Astrocyte of the cerebellum (primary cell): ENCODE measurements around the gene LTBP3.

Experiments
- DNase-seq: peaks from one replicate; pipeline ENCODE4 v3.0.0-alpha.2; 2011; ENCODE audit warnings: low read depth
- H3K4me3 ChIP-seq: 2 replicates; pipeline ENCODE4 v1.5.1; 2011; ENCODE audit warnings: mild to moderate bottlenecking, low read depth, low read length, moderate library complexity
- CTCF ChIP-seq: IDR thresholded peaks from 2 replicates; pipeline ENCODE4 v1.5.1; 2012; ENCODE audit warnings: low read length, low read depth, moderate library complexity, mild to moderate bottlenecking; ENCODE audit errors: missing control alignments
- in situ Hi-C: cut with HindIII; loops from 2 replicates; pipeline ENCODE4 v1.10.0; 2017; ENCODE audit warnings: low sequenced_read_pairs

The LTBP3 gene

GRCh38 chr11:65536412-65537295, 21.5 kb downstream of the LTBP3 start:
- no peak overlapping the region for H3K4me3 ChIP-seq
- TF ChIP-seq CTCF = no peak
- in situ Hi-C loops = no loop called here
- DNase-seq = no peak

- no peak overlapping the region for H3K4me3 ChIP-seq
- TF ChIP-seq CTCF = no peak
- no peak for DNase-seq
- in situ Hi-C loops = no loop called here
These were observed 23.1 kb downstream of the LTBP3 start for GRCh38 chr11:65535102-65535501.

- no peak for TF ChIP-seq CTCF
- in situ Hi-C loops = no loop called here
- no peak overlapping the region for H3K4me3 ChIP-seq
- no peak for DNase-seq
These were observed 25.6 kb downstream of the LTBP3 start for GRCh38 chr11:65532388-65533064.

- no peak for DNase-seq
- in situ Hi-C loops = no loop called here
- H3K4me3 ChIP-seq = no peak overlapping the region
- peak; percentile 34 for TF ChIP-seq CTCF
These were observed 28.0 kb downstream of the LTBP3 start for GRCh38 chr11:65530157-65530496.

GRCh38 chr11:65529475-65530156, 28.5 kb downstream of the LTBP3 start:
- H3K4me3 ChIP-seq = no peak overlapping the region
- no peak for DNase-seq
- TF ChIP-seq CTCF = no peak
- in situ Hi-C loops = no loop called here

GRCh38 chr11:65528819-65529350, 29.3 kb downstream of the LTBP3 start:
- H3K4me3 ChIP-seq = no peak overlapping the region
- no peak for TF ChIP-seq CTCF
- in situ Hi-C loops = no loop called here
- no peak for DNase-seq
